Activated naive CD8-positive, alpha-beta T cell treated with anti-CD3 and anti-CD28 coated beads, Interleukin-2, amount 50 U/mL, for 16 hours (primary cell): Measurements from ENCODE around the gene OR51M1.
"Not testable (repeated sequence)": the region's sequence is repeated elsewhere in the genome, so short reads cannot be mapped to it uniquely, and the experiment has no call there.

Experiments used
- DNase-seq: peaks from one replicate; pipeline ENCODE4 v3.0.0-alpha.2; 2020; ENCODE audit warnings: low read depth, low spot score

The OR51M1 gene, protein sequence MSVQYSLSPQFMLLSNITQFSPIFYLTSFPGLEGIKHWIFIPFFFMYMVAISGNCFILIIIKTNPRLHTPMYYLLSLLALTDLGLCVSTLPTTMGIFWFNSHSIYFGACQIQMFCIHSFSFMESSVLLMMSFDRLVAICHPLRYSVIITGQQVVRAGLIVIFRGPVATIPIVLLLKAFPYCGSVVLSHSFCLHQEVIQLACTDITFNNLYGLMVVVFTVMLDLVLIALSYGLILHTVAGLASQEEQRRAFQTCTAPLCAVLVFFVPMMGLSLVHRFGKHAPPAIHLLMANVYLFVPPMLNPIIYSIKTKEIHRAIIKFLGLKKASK

DNA sequence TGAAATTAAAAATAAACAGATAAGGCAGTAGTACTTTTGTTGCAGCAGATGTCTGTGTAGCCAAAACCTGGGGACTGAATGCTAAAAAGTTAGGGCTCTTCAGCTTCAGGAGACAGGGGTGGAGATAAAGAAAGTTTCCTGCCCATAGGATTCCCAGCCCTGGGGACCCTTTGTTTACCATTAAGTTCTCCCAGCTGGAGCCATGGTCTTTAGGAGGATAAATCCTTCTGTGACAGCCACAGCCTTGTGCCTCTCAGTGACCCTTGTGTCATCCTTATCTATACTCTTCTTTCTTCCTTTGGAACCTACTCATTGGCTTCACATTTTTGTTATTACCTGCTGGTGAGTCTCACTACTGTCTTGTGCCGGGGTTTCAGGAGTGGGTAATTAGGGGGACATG, at the start of gene OR51M1:
OR51M1 (plus strand) TSS at position 237 of the 400 bp plus-strand sequence. CDS start 5,587 bp downstream, outside the sequence.
- DNase-seq = no peak

DNA sequence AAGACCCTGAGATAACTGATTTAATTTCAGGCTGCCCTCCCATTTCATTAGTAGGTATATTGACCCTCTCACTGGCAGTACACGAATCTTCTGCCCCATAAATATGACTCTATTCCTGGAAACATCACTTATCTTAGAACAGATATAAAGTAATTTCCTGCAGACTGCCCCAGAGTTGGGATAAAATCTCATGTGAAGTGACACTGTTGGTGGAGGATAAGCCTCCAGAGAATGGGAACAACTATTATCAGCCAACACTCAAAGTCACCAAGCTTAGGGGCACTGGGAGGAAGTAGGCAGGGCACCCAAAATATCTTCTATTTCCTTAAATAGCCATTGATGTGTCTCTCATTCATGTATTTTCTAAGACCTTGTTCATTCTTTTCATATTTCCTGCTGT, 48.4 kb upstream of the OR51M1 start:
- DNase-seq = no peak

DNA sequence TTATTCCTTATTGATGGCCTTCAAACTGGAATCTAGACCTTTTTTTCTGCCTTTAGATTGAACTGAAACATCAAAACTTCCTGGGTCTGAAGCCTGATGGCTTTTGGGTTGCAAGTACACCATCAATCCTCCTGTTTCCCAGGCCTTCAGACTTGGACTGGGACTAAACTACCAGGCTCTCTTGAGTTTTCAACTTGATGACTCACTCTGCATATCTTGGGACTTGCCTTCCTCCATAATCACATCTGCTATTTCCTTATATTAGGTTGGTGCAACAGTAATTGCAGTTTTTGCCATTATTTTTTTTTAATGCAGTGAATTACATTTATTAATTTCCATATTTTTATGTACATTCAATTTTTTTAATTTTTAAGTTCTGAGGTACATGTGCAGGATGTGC, 47.3 kb upstream of the OR51M1 start:
- DNase-seq = no peak

DNA sequence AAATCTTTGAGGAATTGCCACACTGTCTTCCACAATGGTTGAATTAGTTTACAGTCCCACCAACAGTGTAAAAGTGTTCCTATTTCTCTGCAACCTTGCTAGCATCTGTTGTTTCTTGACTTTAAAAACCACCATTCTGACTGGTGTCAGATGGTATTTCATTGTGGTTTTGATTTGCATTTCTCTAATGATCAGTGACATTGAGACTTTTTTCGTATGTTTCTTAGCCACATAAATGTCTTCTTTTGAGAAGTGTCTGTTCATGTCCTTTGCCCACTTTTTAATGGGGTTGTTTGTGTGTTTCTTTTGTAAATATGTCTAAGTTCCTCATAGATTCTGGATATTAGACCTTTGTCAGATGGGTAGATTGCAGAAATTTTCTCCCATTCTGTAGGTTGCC, 46.4 kb upstream of the OR51M1 start:
- DNase-seq = not testable (repeated sequence)

DNA sequence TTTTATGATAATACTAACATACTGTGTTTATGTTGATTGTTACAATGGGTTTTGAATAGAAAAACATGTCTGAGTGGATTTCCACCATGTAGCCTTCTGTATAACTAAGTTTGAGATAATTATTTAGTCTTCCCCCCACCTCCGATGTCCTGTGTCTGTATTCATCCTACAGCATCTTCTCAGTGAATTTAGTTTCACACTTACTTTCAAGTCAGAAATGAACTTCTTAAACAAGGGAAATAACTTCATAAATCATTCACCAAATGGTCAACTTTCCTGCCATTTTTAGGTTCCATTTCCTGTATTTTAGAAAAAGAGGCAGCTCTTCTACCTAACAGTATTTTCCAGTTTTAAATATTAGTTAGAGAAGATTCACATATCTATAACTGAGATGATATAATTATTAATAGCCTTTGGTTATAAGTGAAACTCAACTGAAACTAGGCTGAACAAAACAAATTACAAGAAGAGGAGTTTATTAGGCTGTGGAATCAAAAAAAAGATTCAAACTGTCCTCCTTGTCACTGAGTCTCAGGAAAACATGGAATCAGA, 43.8 kb upstream of the OR51M1 start:
- DNase-seq = no peak

DNA sequence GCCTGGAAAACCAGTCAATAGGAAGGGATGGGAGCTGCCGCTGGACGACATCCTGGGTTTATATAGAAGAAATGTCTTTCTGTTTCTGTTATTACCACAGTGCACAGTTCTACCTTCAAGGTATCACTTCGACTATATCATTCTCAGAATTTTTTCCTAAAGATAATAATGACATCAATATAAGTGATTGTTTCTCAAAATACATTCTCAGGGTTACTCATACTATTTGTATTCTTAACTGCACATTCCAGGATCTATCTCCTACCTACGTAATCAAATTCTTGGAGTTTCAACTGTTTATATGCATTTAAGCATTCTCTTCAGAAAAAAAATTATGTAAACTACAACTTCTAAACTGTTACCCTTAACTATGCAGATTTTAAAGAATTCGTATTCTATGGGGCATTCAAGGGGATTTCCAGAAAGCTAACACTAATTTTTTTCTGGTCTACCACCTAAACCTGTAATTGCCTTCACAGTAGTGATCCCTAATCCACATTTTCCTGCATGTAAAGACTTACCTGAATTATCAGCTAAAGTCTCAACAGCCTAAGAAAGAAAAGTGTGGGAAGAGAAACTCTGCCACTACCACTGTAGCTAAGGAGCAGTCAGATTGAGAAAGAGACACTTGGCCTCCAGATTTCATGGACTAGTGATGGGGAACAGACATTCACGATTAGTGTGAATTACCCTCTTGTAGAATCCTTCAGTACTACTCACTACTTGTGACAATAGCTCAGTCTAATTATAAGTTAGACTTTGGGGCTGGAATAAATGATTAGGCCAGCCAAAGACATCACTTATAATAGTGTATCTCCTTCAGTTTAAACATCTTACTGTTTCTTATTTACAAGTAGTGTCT, 39.9 kb upstream of the OR51M1 start, which contains the start of gene OR51B5:
OR51B5 (minus strand) TSS at position 51 of the 862 bp plus-strand sequence; CDS start at position 51, 0 bp downstream.
- DNase-seq = no peak

DNA sequence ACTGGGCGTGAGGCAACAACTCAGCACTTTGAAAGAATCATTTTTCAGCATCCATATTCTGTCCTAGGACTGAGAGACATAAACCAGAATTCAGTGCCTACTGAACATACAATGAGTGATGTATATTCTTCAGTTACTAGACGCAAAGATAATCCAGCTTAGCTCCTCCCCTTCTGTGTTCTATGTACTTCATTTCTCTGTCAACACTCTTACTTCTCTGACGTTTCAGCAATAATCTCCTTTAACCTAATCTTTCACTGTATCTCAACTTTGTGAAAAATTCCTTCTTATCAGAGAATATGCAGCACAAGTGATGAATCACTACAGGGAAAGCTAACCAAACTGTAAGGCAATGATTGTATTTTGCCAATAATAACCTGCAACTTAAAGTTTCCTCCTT, 37.8 kb upstream of the OR51M1 start:
- no peak for DNase-seq

DNA sequence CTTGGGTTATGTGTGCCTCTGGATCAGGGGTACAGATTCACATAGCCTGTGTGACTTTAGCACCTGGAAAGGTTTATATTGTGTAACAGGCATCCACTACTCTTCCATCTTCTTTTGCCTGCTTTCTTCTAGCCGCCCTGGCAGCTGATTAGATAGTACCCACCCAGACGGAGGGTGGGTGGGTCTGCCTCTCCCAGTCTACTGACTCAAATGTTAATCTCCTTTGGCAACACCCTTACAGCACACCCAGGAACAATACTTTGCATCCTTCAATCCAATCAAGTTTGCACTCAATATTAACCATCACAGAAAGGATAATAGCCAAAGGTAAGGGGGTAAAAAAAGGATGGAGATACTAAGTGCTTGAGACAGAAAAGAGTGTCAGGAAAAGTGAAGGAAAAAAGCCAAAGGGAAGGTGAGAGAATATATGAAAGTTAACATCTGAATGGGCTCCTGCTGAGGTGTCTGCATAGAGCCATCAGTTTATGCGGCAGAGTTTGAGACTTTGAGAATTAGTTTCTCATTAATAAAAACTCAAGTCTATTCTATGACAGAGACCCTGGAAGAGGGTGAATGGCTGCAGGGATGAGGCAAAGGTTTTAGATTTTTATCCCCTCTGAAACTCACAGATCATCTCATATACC, 34.9 kb upstream of the OR51M1 start:
- DNase-seq = no peak

DNA sequence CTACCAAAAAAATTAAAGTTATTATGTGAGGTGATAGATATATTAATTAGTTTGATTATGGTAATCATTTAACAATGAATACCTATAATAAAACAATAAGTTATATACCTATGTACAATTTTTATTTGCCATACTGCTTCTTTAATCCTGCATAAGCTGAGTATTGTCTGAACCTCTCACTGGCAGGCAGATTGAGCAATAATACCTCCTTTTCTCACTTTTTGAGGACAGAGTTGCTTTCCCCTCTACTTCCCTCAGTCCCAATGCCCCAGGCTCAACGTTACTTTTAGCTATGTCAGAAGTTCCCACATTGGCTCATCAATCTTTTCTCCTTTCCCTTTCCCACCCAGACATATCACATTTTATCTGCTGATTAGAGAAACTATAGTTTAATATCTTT, 34.1 kb upstream of the OR51M1 start:
- DNase-seq = no peak

DNA sequence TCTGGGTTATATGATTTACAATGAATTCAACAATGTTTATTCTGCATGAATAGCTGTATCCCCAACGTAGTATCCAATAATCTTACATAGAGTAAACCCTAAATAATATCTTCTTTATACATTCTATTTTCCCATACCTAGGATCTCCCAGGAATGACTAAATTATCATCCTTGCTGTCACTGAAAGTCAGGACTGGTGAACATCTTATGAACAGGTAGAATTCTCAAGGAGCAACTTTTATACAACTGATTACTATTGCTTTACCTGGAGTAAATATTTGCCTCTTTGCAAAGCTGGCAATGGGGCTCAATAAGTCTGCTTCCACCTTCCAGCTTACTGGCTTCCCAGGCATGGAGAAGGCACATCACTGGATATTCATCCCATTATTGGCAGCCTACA, 32.4 kb upstream of the OR51M1 start, which contains the start of gene OR51B6:
OR51B6 (plus strand) TSS at position 301 of the 400 bp plus-strand sequence; CDS start at position 301, 0 bp downstream.
- DNase-seq = no peak

DNA sequence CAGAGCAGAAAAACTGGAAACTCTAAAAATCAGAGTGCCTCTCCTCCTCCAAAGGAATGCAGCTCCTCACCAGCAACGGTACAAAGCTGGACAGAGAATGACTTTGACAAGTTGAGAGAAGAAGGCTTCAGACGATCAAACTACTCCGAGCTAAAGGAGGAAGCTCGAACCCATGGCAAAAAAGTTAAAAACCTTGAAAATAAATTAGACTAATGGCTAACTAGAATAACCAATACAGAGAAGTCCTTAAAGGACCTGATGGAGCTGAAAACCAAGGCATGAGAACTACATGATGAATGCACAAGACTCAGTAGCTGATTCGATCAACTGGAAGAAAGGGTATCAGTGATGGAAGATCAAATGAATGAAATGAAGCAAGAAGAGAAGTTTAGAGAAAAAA, 27.6 kb upstream of the OR51M1 start:
- not testable (repeated sequence) for DNase-seq

DNA sequence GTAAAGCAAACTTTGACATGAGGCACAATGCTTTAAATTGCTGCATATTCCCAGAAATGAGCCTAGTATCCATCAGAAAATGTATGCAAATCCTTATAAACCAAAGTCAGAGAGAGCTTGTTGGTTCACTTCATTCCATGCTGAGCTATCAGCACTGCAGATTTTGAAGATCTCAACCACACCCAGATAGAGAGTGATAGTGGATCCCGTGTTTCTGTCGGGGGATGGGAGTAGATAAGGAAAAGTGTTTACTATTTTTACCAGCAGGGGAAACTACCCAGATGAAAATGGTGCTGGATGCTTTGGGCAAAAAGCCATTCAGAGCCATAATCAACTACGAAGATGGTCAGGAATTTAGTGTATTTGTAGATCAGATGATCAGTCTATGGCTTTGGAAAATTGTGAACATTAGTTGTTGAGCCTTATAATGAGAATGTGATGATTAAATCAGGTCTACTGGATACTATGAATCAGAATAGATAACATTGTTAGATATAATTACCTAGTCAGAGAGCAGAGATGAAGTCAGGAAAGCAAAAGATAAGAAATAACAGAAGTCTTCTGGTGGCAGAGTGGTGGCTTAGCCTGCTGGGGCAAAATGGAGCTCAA, 21.5 kb upstream of the OR51M1 start:
- DNase-seq = no peak

DNA sequence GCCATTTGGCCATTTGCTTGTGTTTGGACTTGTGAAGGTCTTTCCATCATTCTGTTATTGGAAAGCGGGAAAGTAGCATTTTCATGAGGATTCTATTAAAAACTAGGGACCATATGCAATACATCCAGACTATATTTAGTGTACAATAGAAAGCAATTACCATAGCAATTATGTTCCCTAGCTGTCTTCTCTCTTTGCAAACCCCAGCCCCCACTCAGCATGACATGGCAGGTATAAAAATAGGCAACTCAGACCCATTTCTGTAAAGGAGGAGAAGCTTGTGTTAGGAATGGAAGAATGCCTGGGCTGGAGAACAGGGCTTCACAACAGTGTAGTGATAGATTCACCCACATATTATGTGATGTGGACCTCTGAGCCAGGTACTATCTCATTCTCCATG, 19.9 kb upstream of the OR51M1 start:
- no peak for DNase-seq

DNA sequence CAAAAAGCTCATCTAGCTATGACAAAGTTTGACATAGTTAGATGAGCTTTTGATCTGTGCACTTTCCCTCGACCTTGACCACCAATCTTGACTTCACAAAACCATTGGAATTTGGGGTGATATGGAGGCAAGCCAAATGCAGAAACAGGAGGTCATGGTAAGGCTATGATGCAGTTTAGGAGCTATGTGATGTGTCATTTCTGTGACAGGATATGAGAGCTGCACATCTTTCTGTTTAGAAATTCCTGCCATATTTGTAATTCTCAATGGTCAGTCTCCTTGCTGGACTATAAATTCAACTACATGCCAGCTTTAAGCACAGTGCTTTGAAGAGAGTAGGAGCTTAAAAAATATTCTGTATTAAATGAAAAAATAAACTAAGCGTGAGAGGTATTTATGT, 19.4 kb upstream of the OR51M1 start:
- DNase-seq = no peak

DNA sequence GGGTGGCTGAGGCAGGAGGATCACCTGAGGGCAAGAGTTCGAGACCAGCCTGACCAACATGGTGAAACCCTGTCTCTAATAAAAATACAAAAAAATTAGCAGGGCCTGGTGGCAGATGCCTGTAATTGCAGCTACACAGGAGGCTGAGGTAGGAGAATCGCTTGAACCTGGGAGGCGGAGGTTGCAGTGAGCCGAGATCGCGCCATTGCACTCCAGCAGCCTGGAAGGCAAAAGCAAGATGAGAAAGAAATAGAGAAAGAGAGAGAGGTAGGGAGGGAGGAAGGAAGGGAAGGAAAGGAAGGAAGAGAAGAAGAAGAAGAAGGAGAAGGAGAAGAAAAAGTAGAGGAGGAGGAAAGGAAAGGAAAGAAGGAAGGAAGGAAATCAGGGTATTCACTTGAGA, 17.2 kb upstream of the OR51M1 start:
- not testable (repeated sequence) for DNase-seq

DNA sequence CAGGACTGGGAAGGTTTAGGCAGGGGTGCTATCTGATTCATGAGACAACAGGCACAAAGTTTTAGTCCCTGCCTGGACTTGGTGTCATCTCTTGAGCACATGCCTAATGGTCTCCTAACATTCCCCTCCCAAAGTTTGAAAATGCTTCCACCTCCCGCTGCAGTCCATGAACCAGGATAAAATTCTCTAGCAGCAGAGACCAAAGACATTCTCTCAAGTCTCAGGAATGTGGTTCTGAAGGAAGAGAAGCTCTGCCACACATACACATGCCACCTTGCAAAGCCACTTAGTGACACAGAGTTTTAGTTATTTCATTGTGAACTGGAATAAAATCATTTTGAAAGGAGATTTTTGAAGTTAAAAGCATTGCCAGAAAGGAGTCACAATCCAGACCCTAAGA, 16.8 kb upstream of the OR51M1 start:
- DNase-seq = no peak

DNA sequence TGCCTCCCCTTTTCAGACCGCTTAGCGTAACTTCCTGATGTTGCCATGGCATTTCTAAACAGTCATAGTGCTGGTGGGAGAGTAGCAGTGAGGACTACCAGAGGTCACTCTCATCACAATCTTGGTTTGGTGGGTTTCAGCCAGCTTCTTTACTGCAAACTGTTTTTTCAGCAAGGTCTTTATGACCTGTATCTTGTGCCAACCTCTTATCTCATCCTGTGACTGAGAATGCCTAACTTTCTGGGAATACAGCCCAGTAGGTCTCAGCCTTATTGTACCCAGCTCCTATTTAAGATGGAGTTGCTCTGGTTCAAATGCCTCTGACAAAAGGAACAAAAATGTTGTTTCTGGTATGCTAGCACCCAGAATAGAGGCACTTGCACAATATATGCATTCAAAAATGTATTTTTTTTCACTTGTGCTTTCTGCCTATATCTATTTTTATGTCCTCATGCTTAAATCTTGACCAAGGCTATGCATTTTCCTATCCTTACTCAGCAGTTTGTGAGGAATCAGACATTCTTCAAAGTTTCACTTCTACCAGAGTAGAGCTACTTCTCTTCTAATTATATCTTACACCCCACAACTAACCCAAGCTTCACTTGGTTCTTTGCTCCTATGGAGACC, 16.1 kb upstream of the OR51M1 start:
- DNase-seq = no peak

DNA sequence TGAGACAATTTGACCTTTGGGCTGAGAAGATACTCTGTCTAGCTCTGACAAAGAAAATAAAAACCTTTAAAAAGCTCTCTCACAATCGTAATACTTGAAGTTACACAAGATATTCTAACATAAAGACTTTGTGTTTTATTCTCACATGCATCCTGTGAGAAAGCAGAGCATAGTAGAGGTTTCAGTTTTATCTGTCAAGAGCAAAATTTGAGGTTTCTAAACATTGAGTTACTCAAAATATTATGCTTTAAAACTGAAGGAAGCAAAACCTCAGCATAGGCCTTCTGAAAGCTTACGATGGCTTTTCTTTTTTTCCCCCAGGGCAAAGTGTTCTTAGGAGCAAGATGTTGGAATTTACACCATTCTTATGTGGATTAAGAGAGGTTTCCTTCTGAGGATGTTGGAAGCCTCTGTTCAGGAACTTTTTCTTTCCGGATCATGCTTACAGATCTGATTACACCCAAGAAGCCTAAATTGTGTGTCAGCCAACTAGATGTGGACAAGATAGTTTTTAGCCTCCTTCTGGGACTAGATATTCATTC, 15.0 kb upstream of the OR51M1 start:
- no peak for DNase-seq

DNA sequence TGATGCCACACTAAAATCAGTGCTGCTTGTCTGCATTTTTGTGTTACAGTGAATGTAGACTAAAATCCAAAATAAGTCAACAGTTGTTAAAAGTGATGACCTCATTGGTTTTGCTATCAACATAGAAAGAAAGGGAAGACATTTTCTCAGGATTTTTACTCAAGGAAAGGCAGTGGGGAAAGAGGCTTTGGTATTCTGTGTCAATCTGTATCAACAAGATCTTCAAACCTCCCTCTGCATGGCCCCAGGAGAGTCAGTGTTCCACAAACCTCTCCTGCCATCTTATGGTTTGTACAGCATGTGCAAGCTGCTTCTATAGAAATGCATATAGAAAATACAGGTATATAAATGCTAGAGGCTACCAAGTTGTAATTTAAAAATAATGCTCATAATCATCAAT, 13.8 kb upstream of the OR51M1 start:
- no peak for DNase-seq

DNA sequence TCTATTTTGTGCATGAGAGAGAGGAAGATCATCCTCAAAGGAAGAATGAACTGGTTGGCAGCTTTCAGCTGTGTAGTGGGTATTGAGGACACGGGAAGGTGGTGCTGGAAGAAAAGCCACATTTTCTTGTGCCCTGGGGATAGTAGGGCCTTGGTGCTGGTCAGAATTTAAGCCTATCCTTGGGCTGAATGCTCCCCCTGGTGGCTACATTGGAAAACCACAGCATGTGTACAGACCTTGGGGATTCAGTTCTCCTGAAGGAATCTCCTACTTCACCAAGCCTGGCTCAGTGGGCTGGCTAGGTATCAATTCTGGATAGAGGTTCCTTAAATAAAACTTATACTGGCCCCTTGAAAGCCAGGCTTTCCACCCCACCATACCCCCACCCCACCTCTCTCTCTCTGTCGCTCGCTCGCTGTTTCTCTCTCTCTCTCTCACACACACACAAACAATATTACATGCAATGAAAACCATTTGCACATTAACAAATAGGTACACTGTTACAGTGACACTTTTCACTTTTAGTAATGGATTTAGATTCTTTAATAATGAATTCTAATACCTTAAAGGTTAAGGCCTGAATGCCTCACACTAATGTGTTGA, 2.8 kb upstream of the OR51M1 start:
- DNase-seq = no peak
